Activated CD4-positive, alpha-beta memory T cell treated with anti-CD3 and anti-CD28 coated beads, Interleukin-2, amount 10 ng/mL, durations not matched to agents 7 days and 5 days (primary cell): Measurements from ENCODE around the gene LUZP2. TPM values are rescaled to one million over a fixed set of nuclear protein-coding genes. Genes with fewer than 3 reads are reported as not detected.

Experiments used
- CTCF ChIA-PET: fragments of 350-600 bp; sonication (Branson Sonifier 250); formaldehyde crosslinking; loops from one replicate; lab custom pipeline; 2021; ENCODE audit warnings: antibody characterized with exemption, inconsistent platforms; lab: Charles Lee
- POLR2A ChIA-PET: fragments of 350-600 bp; sonication (Branson Sonifier 250); formaldehyde crosslinking; loops from one replicate; lab custom pipeline; 2021; ENCODE audit warnings: antibody characterized with exemption; lab: Charles Lee
- DNase-seq: peaks from one replicate; pipeline ENCODE4 v3.0.0-alpha.2; 2020
- H3K27ac Mint-ChIP-seq: one replicate; pipeline ENCODE4 v1.8.0; 2021; ENCODE audit warnings: mild to moderate bottlenecking, mixed read lengths
- H3K27me3 Mint-ChIP-seq: one replicate; pipeline ENCODE4 v1.8.0; 2021; ENCODE audit warnings: mixed read lengths
- H3K36me3 Mint-ChIP-seq: one replicate; pipeline ENCODE4 v1.8.0; 2021; ENCODE audit warnings: low read depth, mixed read lengths
- H3K4me1 Mint-ChIP-seq: one replicate; pipeline ENCODE4 v1.8.0; 2021; ENCODE audit warnings: mixed read lengths
- H3K4me3 Mint-ChIP-seq: one replicate; pipeline ENCODE4 v1.8.0; 2021; ENCODE audit warnings: mild to moderate bottlenecking, mixed read lengths
- H3K9me3 Mint-ChIP-seq: one replicate; pipeline ENCODE4 v1.8.0; 2021; ENCODE audit warnings: mixed read lengths
- total RNA-seq, 2 experiments: library from RNA; stranded (reverse); gene quantifications; one replicate each; pipeline ENCODE4 v1.2.3, GENCODE V29; 2021

Gene LUZP2
- not detected for total RNA-seq

- no peak within 1 kb of the TSS for H3K27ac Mint-ChIP-seq
- no peaks in the 10 kb centered on the region for H3K4me1 Mint-ChIP-seq
- H3K27me3 Mint-ChIP-seq, result peaks cover 2% of the 10 kb centered on the region
- no peak for DNase-seq
- H3K36me3 Mint-ChIP-seq, result no peaks in the 10 kb centered on the region
- peaks cover 1% of the 10 kb centered on the region for H3K9me3 Mint-ChIP-seq
- POLR2A ChIA-PET, result no interaction called here
- no peak within 1 kb of the TSS for H3K4me3 Mint-ChIP-seq
- CTCF ChIA-PET, result no interaction called here
Observed at GRCh38 chr11:24496736-24497725, at the start of gene LUZP2. Gene LUZP2 (plus strand): TSS chr11:24497053.

- no peaks in the 10 kb centered on the region for H3K4me1 Mint-ChIP-seq
- no peaks in the 10 kb centered on the region for H3K36me3 Mint-ChIP-seq
- DNase-seq, result no peak
- no peak overlapping the region for H3K27ac Mint-ChIP-seq
- no peak overlapping the region for H3K4me3 Mint-ChIP-seq
- no peaks in the 10 kb centered on the region for H3K27me3 Mint-ChIP-seq
- ChIA-PET POLR2A (no interaction called here), CTCF (no interaction called here)
- peaks cover 11% of the 10 kb centered on the region for H3K9me3 Mint-ChIP-seq
Observed at GRCh38 chr11:24453129-24453718, 43.6 kb upstream of the LUZP2 start.

- no peaks in the 10 kb centered on the region for H3K36me3 Mint-ChIP-seq
- no peak overlapping the region for H3K27ac Mint-ChIP-seq
- ChIA-PET CTCF (no interaction called here), POLR2A (no interaction called here)
- no peaks in the 10 kb centered on the region for H3K27me3 Mint-ChIP-seq
- no peak overlapping the region for H3K4me3 Mint-ChIP-seq
- H3K4me1 Mint-ChIP-seq, result no peaks in the 10 kb centered on the region
- peaks cover 21% of the 10 kb centered on the region for H3K9me3 Mint-ChIP-seq
- DNase-seq, result no peak
Observed at GRCh38 chr11:24457985-24458384, 38.9 kb upstream of the LUZP2 start.

GRCh38 chr11:24470431-24470830 lies 26.4 kb upstream of the LUZP2 start:
- POLR2A ChIA-PET, result no interaction called here
- peaks cover 4% of the 10 kb centered on the region for H3K9me3 Mint-ChIP-seq
- no peak overlapping the region for H3K27ac Mint-ChIP-seq
- H3K27me3 Mint-ChIP-seq, result no peaks in the 10 kb centered on the region
- H3K36me3 Mint-ChIP-seq, result no peaks in the 10 kb centered on the region
- no peak for DNase-seq
- H3K4me1 Mint-ChIP-seq, result no peaks in the 10 kb centered on the region
- CTCF ChIA-PET, result no interaction called here
- H3K4me3 Mint-ChIP-seq, result no peak overlapping the region

- no peak for DNase-seq
- H3K9me3 Mint-ChIP-seq, result peaks cover 5% of the 10 kb centered on the region
- no peak overlapping the region for H3K27ac Mint-ChIP-seq
- no peak overlapping the region for H3K4me3 Mint-ChIP-seq
- H3K4me1 Mint-ChIP-seq, result no peaks in the 10 kb centered on the region
- ChIA-PET POLR2A (no interaction called here), CTCF (no interaction called here)
- no peaks in the 10 kb centered on the region for H3K27me3 Mint-ChIP-seq
- no peaks in the 10 kb centered on the region for H3K36me3 Mint-ChIP-seq
Observed at GRCh38 chr11:24471084-24471483, 25.8 kb upstream of the LUZP2 start.

GRCh38 chr11:24478718-24479117 lies 18.1 kb upstream of the LUZP2 start:
- Mint-ChIP-seq H3K4me3 (no peak overlapping the region), H3K27ac (no peak overlapping the region), H3K4me1 (no peaks in the 10 kb centered on the region), H3K27me3 (no peaks in the 10 kb centered on the region), H3K36me3 (no peaks in the 10 kb centered on the region), H3K9me3 (peaks cover 8% of the 10 kb centered on the region)
- CTCF ChIA-PET, result no interaction called here
- POLR2A ChIA-PET, result no interaction called here
- DNase-seq, result no peak

- POLR2A ChIA-PET, result no interaction called here
- no peak overlapping the region for H3K4me3 Mint-ChIP-seq
- CTCF ChIA-PET, result no interaction called here
Observed at GRCh38 chr11:24489477-24489876, 7.4 kb upstream of the LUZP2 start.

GRCh38 chr11:24496386-24496735 lies 492 bp upstream of the LUZP2 start:
- DNase-seq, result no peak
- Mint-ChIP-seq H3K4me1 (no peaks in the 10 kb centered on the region), H3K27me3 (peaks cover 2% of the 10 kb centered on the region), H3K4me3 (no peak overlapping the region), H3K36me3 (no peaks in the 10 kb centered on the region), H3K9me3 (peaks cover 1% of the 10 kb centered on the region), H3K27ac (no peak overlapping the region)
- ChIA-PET POLR2A (no interaction called here), CTCF (no interaction called here)

More at GRCh38 chr11:24489477-24489876, 7.4 kb upstream of the LUZP2 start:
- no peak for DNase-seq
- H3K27me3 Mint-ChIP-seq, result no peaks in the 10 kb centered on the region
- H3K4me1 Mint-ChIP-seq, result no peaks in the 10 kb centered on the region
- no peak overlapping the region for H3K27ac Mint-ChIP-seq
- peaks cover 4% of the 10 kb centered on the region for H3K9me3 Mint-ChIP-seq
- no peaks in the 10 kb centered on the region for H3K36me3 Mint-ChIP-seq

- H3K36me3 Mint-ChIP-seq, result no peaks in the 10 kb centered on the region
- CTCF ChIA-PET, result no interaction called here
- peaks cover 1% of the 10 kb centered on the region for H3K9me3 Mint-ChIP-seq
- no peak overlapping the region for H3K4me3 Mint-ChIP-seq
- no peak overlapping the region for H3K27ac Mint-ChIP-seq
- POLR2A ChIA-PET, result no interaction called here
- DNase-seq, result no peak
- peaks cover 2% of the 10 kb centered on the region for H3K27me3 Mint-ChIP-seq
- H3K4me1 Mint-ChIP-seq, result no peaks in the 10 kb centered on the region
Observed at GRCh38 chr11:24497831-24498230, 978 bp downstream of the LUZP2 start.

- POLR2A ChIA-PET, result no interaction called here
- Mint-ChIP-seq H3K4me1 (no peaks in the 10 kb centered on the region), H3K9me3 (peaks cover 4% of the 10 kb centered on the region), H3K36me3 (no peaks in the 10 kb centered on the region), H3K27ac (no peak overlapping the region), H3K27me3 (no peaks in the 10 kb centered on the region), H3K4me3 (no peak overlapping the region)
- no peak for DNase-seq
- CTCF ChIA-PET, result no interaction called here
Observed at GRCh38 chr11:24502425-24502824, 5.6 kb downstream of the LUZP2 start.

GRCh38 chr11:24509114-24509513 lies 12.3 kb downstream of the LUZP2 start:
- peaks cover 5% of the 10 kb centered on the region for H3K9me3 Mint-ChIP-seq
- H3K36me3 Mint-ChIP-seq, result no peaks in the 10 kb centered on the region
- ChIA-PET POLR2A (no interaction called here), CTCF (no interaction called here)
- H3K4me1 Mint-ChIP-seq, result no peaks in the 10 kb centered on the region
- no peak for DNase-seq
- H3K27me3 Mint-ChIP-seq, result no peaks in the 10 kb centered on the region
- H3K4me3 Mint-ChIP-seq, result no peak overlapping the region
- H3K27ac Mint-ChIP-seq, result no peak overlapping the region

GRCh38 chr11:24511511-24511910 lies 14.7 kb downstream of the LUZP2 start:
- H3K4me1 Mint-ChIP-seq, result no peaks in the 10 kb centered on the region
- peaks cover 6% of the 10 kb centered on the region for H3K9me3 Mint-ChIP-seq
- no peak overlapping the region for H3K4me3 Mint-ChIP-seq
- no peak overlapping the region for H3K27ac Mint-ChIP-seq
- H3K36me3 Mint-ChIP-seq, result no peaks in the 10 kb centered on the region
- CTCF ChIA-PET, result no interaction called here
- DNase-seq, result no peak
- no peaks in the 10 kb centered on the region for H3K27me3 Mint-ChIP-seq
- POLR2A ChIA-PET, result no interaction called here

GRCh38 chr11:24513479-24514218 lies 16.8 kb downstream of the LUZP2 start:
- no peak for DNase-seq
- no peaks in the 10 kb centered on the region for H3K4me1 Mint-ChIP-seq
- H3K9me3 Mint-ChIP-seq, result peaks cover 6% of the 10 kb centered on the region
- ChIA-PET CTCF (no interaction called here), POLR2A (no interaction called here)
- H3K4me3 Mint-ChIP-seq, result no peak overlapping the region
- H3K27ac Mint-ChIP-seq, result no peak overlapping the region
- no peaks in the 10 kb centered on the region for H3K36me3 Mint-ChIP-seq
- H3K27me3 Mint-ChIP-seq, result no peaks in the 10 kb centered on the region
